ENCODE measurements around the gene ZNF441. TPM values are rescaled to one million over a fixed set of nuclear protein-coding genes. Genes with fewer than 3 reads are reported as not detected.

ZNF441 gene
- total and polyA plus RNA-seq, 2 of the 13 experiments (the other 11 are each of a cell fraction or from before 2014, with no cell fraction given), result 2.8 to 10.0 TPM

GRCh38 chr19:11814029-11814699 is 47.4 kb downstream of the ZNF441 start, which contains the start of gene ZNF440 (continued):
- TF ChIP-seq MXD1 (CRISPR knock-in tag; IDR thresholded peaks at IDR 0.05), result peak; percentile 82
- peak; percentile 69 for TF ChIP-seq AGO2 (optimal IDR thresholded peaks at IDR 0.05; ENCODE audit: low read depth, low read length)
- TF ChIP-seq ZNF232 (CRISPR knock-in tag; IDR thresholded peaks at IDR 0.05; ENCODE audit: borderline replicate concordance), result no peak; the same call in 1 of the 2 replicates
- peak; percentile 51; the same call in 1 of the 2 replicates for TF ChIP-seq ZNF205 (CRISPR knock-in tag; IDR thresholded peaks at IDR 0.05)
- peak; percentile 84; the same call in 1 of the 2 replicates for TF ChIP-seq ZNF441 (CRISPR knock-in tag; IDR thresholded peaks at IDR 0.05; ENCODE audit: borderline replicate concordance)
- 0 out of 2 replicates have a peak, but pooled peaks have one; percentile 40 for TF ChIP-seq ZNF646 (CRISPR knock-in tag; IDR thresholded peaks at IDR 0.05)
- TF ChIP-seq RFX3 (CRISPR knock-in tag; IDR thresholded peaks at IDR 0.05), result no peak
- peak; percentile 70; the same call in 1 of the 2 replicates for TF ChIP-seq HBP1 (CRISPR knock-in tag; IDR thresholded peaks at IDR 0.05; ENCODE audit: low read depth)
- 0 out of 2 replicates have a peak, but pooled peaks have one; percentile 60 for TF ChIP-seq NFATC3 (CRISPR knock-in tag; IDR thresholded peaks at IDR 0.05)
- TF ChIP-seq ZBTB26 (CRISPR knock-in tag; IDR thresholded peaks at IDR 0.05; ENCODE audit: borderline replicate concordance), result peak; percentile 65; the same call in 1 of the 2 replicates
- no peak for TF ChIP-seq TBL1XR1 (IDR thresholded peaks at IDR 0.05; ENCODE audit: borderline replicate concordance, low read length, partially characterized antibody)
- no peak for TF ChIP-seq ELF4 (CRISPR knock-in tag; IDR thresholded peaks at IDR 0.05; ENCODE audit: borderline replicate concordance)
- peak; percentile 81 for TF ChIP-seq ZNF687 (CRISPR knock-in tag; IDR thresholded peaks at IDR 0.05)
- TF ChIP-seq ZNF761 (CRISPR knock-in tag; conservative IDR thresholded peaks at IDR 0.05), result no peak

Data from HepG2 (cell line).